Activated CD4-positive, alpha-beta T cell treated with anti-CD3 and anti-CD28 coated beads, Interleukin-2, amount 50 U/mL, for 4 hours (primary cell): ENCODE results near the gene ZBED6.
"Not testable (repeated sequence)": the region's sequence is repeated elsewhere in the genome, so short reads cannot be mapped to it uniquely, and the experiment has no call there.

Experiments
- DNase-seq, 2 experiments: peaks; one replicate each; pipeline ENCODE4 v3.0.0-alpha.2; 2020

The ZBED6 gene

DNA sequence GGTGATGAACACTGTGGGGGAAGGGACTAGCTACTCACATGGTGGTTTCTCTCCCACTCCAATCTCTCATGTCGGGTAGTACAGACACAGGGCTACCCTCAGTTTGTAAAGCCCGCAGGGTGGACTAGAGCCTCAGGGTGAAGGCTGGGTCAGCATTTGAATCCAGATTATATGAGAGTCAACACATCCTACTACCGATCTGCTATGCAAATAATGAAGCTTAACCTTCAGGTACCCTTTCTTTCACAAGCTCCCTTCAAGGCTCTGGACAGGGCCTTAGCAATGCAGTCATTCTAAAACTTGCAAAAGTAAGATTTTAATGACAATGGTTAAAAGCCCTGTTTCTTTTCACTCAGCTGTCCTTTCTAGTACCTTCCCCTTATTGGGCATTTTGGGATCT is 5.5 kb upstream of the ZBED6 start:
- DNase-seq, result no peak

DNA sequence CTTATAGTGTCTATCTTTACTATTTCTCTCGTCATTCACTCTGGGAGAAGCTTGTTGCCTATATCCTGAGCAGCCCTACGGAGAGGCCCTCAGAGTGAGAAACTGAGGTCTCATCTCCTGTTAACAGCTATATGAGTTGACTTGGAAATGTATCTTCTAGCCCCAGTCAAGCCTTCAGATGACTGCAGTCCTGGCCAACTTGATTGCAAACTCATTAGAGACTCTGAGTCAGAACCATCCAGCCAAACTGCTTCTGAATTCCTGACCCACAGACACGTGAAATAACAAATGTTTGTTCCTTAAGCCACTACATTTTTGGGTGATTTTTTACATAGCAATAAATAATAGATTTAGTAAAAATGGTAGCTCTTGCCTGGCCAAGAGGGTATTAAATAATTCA is 3.9 kb upstream of the ZBED6 start:
- no peak for DNase-seq

DNA sequence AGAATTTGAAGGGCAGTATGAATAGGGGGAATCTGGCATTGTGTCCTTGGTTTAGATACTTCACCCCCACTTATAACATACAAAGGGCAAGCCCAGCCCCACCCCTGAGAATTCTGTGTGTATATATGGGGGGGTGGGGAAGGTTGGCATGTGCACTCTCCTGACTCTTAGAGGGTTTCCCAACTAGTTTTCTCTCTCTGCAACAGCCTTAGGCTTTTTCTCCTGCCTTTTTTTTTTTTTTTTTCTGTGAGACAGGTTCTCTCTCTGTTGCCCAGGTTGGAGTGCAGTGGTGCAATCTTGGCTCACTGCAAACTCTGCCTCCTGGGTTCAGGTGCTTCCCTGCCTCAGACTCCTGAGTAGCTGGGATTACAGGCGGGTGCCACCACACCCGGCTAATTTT is 2.9 kb upstream of the ZBED6 start:
- no peak for DNase-seq

DNA sequence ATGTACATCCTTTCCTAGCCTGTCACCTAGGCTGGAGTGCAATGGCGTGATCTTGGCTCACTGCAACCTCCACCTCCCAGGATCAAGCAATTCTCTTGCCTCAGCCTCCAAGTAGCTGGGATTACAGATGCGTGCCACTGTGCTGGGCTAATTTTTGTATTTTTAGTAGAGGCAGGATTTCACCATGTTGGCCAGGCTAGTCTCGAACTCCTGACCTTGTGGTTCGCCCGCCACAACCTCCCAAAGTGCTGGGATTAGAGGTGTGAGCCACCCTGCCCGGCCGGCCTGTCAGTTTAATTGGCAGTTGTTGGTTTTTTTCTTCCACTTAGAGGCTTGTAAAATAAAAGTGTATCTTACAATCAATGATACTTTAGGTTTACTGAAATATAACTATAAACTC is 1.9 kb upstream of the ZBED6 start:
- not testable (repeated sequence) for DNase-seq

DNA sequence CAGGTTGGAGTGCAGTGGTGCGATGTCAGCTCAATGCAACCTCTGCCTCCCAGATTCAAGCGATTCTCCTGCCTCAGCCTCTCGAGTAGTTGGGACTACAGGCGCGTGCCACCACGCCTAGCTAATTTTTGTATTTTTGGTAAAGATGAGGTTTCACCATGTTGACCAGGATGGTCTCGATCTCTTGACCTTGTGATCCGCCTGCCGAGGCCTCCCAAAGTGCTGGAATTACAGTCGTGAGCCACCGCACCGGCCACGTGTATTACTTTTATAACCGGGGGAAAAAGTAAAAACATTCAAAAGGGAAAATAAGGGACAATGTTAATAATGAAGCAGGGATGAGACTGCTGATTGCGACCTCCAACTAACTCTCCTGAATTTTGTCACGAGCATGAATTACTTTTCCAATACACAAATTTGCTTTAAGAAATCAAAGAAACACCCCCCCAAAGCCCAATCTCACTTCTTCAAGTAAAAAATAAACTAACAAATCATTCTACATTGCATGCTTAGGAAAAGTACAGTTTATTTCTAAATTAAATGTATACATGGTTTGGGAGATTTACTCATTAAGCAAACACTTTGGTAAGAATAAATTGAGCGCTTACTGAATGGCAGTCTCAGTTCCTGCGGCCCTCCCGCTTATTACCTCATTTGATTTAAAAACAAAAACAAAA is 521 bp upstream of the ZBED6 start:
- DNase-seq, result no peak

DNA sequence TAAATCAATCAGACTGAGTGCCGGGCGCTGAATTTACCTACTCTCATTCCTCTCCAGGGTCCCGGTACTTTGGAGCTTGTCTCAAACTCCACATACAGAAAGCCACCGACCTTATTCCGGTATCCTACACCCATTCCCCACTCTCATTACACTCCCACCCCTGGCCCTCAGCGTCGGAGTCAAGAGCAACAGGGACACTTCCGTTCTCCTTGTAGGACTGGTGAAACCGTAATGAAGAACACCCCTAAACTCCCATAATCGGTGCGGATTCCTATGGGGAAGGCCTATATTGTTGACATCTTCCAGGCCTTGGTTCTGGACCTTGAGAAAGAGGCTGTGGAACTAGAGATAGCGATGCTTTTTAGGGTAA is 798 bp downstream of the ZBED6 start:
- peak in 1 of 2 experiments; percentile 2 for DNase-seq

DNA sequence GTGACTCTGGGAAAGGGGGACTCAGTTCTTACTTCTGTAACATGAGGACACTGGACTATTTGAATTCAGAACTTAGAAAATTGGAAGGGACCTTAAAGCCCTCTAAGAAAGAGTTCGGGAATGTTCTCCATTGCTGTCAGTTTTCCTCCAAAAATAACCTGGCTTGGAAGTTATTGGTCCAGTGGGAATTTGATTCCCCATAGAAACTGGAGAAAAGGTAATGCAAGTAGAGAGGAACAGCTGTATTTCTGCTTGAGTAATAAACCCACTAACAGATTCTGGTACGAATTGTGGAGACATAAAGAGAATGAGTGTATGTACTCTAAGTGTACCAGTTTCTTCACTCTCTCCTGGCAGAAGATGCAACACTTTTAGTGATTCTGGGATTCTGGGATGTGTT is 1.8 kb downstream of the ZBED6 start:
- no peak for DNase-seq

DNA sequence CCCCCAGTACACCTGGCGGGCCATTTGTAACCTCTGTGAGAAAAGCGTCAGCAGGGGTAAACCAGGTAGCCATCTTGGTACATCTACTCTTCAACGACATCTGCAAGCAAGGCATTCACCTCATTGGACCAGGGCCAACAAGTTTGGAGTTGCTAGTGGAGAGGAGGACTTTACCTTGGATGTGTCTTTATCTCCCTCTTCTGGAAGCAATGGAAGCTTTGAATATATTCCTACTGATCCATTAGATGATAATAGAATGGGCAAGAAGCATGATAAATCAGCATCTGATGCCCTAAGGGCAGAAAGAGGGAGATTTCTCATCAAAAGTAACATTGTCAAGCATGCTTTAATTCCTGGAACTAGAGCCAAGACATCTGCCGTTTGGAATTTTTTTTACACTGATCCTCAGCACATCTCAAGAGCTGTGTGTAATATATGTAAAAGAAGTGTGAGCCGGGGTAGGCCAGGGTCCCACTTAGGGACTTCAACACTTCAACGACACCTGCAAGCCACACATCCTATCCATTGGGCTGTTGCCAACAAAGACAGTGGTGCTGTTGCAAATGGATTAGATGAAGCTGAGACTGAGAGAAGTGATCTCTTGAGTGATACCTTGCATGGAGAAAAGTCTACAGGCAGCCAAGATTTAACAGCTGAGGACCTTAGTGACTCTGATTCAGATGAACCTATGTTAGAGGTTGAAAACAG is 2.7 kb downstream of the ZBED6 start:
- no peak for DNase-seq

DNA sequence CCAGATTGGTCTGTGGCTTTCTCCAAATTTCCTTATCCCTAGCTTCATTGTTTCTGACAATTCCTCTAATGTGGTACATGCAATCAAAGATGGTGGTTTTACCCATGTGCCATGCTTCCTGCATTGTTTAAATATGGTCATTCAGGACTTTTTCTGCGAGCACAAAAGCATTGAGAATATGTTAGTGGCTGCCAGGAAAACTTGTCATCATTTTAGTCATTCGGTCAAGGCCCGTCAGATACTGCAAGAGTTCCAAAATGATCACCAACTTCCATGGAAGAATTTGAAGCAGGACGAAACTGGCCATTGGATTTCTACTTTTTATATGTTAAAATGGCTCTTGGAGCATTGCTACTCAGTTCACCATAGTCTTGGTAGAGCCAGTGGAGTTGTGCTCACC is 3.7 kb downstream of the ZBED6 start:
- DNase-seq, result no peak

DNA sequence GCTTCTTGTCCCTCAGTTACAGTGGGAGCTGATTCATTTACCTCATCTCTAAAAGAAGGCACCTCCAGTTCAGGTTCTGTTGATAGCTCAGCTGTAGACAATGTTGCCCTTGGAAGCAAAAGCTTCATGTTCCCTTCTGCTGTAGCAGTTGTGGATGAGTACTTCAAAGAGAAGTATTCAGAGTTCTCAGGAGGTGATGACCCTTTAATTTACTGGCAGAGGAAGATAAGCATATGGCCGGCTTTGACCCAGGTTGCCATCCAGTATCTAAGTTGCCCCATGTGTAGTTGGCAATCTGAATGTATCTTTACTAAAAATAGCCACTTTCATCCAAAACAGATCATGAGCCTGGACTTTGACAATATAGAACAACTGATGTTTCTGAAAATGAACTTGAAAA is 4.5 kb downstream of the ZBED6 start:
- no peak for DNase-seq

DNA sequence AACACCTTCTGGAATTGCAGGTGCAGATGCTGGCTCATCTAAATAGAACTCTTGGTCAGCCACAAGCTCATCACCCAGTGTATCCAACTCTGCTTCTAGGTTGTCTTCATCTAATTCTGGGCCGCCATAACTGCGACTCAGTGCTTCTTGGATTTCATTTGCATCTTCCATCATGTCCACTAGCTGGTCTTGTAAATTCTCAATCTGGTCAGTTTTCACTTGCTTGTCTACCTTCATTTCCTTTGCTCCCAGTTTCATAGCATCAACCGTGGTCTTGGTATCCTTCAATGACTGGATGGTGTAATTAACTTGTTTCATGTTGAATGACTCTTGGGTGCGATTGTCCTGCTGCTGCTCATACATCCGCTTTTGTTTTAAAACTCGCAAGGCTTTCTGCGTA is 10.3 kb downstream of the ZBED6 start:
- no peak for DNase-seq

DNA sequence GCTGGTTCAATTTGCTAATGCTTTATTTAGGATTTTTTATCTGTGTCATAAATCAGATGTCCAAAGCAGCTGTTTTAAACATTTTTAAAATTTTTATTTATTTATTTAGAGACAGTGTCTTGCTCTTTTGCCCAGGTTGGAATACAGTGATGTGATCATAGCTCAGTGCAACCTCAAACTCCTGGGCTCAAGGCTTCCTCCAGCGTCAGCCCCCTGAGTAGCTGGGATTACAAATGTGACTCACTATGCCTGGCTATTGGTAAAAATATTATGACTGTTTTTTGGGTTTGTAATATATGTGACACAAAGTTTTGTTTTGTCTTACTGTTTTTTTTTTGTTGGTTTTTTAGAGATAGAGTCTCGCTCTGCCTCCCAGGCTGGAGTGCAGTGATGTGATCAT is 11.8 kb downstream of the ZBED6 start:
- DNase-seq, result no peak

DNA sequence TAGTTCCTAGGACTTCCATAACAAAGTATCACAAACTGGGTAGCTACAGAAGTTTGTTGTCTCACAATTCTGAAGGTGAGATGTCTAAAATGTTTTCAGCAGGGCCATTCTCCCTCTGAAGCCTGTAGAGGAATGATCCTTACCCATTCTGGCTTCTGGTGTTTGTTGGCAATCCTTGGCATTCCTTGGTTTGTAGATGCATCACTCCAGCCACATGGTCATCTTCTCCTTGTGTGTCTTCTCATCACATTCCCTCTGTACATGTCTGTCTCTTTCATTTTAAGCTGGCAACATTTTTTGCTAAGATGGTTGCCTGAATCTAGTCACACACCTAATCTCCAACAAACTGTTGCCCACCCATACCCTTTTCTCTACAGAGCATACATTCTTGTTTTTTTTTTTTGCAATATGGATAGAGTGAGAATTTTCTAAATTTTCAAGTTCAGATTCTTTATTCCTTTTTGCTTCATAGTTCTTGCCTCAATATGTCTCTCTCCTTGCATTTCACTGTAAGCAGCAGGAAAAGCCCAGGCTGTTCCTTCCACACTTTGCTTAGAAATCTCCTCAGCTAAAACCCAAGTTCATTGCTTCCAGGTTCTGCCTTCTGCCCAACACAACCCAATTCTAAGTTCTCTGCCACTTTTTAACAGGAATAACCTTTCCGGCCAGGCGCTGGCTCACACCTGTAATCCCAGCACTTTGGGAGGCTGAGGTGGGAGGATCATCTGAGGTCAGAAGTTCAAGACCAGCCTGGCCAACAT is 18.3 kb downstream of the ZBED6 start:
- no peak for DNase-seq

DNA sequence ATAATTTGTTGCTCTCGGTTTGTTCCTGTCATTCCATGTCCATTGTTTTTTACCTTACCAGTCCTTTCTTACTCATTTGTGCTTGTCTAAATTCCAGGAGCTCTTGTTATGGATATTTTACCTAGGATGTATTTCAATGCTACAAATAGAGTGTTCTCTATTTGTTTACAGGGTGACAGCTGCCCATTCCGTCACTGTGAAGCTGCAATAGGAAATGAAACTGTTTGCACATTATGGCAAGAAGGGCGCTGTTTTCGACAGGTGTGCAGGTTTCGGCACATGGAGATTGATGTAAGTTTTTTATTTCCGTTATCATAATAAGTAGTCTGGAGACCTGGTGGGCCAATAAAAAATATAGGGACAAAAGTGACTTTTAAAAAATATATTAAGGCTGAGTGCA is 23.0 kb downstream of the ZBED6 start:
- DNase-seq, result no peak

DNA sequence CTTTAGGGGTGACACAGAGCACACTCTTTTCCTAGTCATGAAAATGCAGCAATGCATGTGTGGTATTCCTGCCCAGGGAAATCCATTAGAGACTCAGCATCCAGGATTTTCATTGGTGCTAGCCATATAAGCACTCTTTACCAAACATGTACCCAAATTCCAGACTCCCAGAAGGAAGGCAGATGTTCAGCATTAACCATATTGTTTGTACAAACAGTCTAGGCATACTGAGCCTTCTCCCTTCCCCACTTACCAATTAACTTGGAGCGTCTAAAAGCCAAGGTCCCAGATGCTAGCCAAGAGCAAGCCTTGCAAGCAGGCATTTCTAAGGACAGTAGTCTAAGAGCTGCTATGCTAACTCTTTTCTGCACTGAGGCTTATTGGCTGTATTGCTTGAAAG is 27.9 kb downstream of the ZBED6 start:
- DNase-seq, result no peak

DNA sequence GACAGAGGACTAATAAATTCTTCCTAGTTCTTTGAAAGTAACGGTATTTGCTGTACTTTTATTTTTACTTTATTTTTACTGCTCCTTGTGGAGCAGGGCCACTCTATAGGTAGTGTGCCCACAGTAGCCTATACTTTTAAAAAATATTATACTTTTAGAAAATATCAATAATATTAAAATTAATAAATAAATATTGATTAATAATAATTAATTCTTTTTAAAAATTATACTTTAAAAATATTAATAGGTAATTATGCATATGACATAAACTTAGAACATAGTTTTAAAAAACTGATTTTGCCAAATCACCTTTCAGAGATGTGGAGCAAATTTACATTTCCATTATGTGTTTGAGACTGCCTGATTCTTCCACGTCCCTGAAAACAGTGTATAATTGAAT is 30.8 kb downstream of the ZBED6 start:
- DNase-seq, result no peak

DNA sequence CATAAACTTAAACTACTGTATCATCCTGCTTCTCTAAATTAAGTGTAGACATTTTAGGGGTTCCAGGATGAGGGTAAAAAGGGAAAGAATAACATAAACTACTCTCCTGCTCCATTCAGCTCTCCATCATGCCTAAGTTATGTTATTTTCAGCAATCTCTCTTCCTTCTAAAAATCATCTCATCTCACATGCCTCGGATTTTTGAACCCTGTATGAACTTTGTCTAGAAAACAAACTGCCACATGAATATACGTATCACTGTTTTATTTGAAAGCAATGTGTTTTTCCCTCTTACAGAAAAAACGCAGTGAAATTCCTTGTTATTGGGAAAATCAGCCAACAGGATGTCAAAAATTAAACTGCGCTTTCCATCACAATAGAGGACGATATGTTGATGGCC is 32.6 kb downstream of the ZBED6 start:
- no peak for DNase-seq

DNA sequence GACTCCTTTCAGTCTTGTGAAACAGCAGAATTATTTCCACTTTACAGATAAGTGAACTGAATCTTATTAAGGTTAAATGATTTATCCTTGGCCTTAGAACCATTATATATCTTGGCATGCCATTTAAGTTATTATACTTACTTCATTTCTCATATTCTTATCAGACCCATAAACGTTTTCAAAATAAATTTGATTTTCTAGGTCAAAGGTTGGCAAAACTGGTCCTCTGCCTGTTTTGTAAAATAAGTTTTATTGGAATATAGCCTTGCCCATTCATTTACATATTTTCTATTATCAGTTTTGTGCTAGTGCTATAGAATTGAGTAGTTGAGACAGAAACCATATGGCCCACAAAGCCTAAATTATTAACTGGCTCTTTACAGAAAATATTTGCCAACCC is 33.1 kb downstream of the ZBED6 start:
- DNase-seq, result no peak

DNA sequence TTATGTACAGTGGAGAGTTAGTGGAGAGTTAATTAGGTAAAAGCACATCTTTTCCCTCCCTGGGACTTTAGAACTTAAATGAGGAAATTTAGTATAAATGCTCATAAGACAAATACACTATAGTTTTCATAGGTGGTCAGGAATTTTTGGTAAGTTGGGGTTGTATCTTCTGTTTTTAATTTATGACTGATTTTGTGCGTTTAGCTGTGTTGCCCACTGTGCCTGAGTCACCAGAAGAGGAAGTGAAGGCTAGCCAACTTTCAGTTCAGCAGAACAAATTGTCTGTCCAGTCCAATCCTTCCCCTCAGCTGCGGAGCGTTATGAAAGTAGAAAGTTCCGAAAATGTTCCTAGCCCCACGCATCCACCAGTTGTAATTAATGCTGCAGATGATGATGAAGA is 33.8 kb downstream of the ZBED6 start:
- DNase-seq, result not testable (repeated sequence)

DNA sequence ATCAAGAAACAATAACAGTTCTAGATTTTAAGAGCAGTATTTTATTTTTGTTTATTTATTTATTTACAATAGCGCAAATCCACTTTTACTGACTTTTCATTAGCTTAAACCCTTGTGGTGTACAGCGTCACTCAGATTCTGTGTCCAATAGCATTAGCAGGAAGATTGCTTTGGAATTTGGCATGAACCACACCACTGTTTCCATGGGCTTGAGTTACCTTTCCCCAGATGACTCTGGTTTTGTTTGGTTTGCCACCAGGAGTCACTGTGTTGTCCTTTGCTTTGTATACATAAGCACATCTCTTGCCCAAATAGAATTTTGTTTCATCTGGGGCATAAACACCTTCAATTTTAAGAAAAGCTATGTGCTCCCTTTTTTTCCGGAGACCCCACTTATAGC is 40.1 kb downstream of the ZBED6 start:
- no peak for DNase-seq

DNA sequence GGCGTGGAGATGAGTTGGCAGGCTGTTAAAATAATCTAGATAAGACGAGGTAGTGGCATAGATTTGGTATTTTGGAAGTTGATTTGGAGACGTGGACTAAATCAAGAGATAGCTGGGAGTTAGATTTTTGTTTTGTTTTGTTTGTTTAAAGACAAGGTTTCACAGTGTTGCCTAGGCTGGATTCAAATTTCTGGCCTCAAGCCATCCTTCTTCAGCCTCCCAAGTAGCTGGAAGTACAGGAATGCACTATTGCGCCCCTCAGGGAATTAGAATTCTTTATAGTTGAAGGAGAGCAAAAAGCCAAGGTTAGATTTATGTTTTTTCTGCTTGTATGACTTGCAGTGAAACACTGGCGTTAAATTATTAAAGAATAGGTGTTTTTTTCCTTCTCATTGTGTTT is 43.7 kb downstream of the ZBED6 start:
- DNase-seq, result no peak

DNA sequence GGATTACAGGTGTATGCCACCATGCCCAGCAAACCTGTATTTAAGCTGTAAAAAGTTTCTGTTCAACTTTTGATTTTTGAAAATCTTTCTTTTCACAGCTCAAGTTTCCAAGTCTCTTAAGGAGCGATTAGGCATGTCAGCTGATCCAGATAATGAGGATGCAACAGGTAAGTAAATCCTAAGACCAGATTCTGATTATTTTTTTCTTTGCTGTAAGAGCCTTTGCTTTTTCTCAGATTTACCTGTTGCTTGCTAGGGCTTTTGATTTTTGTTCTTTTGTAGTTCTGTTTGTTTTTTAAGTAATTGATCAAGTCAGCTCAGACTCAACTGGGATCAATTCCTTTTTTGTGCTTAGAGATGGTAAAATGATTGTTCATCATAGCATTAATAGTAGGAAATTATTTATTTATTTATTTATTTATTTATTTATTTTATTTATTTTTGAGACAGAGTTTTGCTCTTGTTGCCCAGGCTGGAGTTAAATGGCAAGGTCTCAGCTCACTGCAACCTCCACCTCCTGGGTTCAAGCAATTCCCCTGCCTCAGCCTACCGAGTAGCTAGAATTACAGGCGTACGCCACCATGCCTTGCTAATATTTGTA is 44.9 kb downstream of the ZBED6 start:
- DNase-seq, result no peak

DNA sequence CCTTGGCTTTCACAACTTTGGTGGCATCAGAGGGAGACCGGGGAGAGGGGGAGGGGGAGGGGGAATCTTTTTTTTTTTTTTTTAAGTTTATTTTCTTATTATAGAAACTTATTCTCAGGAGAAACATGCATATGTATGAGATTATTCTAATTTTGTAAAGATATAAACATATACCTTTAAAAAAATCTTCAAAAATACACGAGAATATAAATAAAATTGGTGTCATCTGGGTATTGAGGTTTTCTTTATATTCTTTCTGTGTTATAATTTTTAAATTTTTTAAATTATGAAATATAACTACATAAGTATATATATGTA is 47.1 kb downstream of the ZBED6 start:
- no peak for DNase-seq

DNA sequence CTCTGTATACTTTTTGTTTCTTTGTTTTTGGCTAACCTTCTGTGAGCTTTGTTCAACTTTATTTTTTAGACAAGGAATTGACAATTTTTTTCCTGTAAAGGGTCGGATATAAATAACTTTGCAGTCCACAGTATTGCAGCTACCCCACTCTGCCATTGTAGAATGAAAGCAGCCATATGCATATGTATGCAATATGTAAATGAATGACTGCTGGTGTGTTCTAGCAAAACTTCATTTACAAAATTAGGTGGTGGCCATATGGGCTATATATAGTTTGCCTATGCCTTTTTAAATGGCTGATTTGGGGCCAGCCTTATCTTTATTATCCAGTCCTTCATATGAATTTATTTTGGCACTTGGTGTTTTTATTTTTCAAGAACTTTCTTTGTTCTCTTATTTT is 48.0 kb downstream of the ZBED6 start:
- no peak for DNase-seq
